Tibial nerve (tissue), 3 donors: Measurements from ENCODE around the gene SLC35A2.

Experiments used
- POLR2A ChIP-seq, 2 donors: fragments of 450-650 bp; IDR thresholded peaks; one replicate each; pipeline ENCODE4 v1.6.1; 2017; ENCODE audit warnings: antibody characterized with exemption in 2 of 2, mild to moderate bottlenecking in 2 of 2, moderate library complexity in 2 of 2
- TF ChIP-seq, protein P1 (sequence below), 5 experiments: fragments of 200-600 bp in 3 of 5; fragments of 450-650 bp in 2 of 5; sonication (generic) in 3 of 5; IDR thresholded peaks; one replicate each; pipeline ENCODE4 v1.5.1; 2016 to 2019; ENCODE audit warnings: antibody characterized with exemption in 5 of 5, mild to moderate bottlenecking in 3 of 5, moderate library complexity in 2 of 5

GRCh38 chrX:48910926-48911411 is 477 bp downstream of the SLC35A2 start:
- TF ChIP-seq, protein P1, sequence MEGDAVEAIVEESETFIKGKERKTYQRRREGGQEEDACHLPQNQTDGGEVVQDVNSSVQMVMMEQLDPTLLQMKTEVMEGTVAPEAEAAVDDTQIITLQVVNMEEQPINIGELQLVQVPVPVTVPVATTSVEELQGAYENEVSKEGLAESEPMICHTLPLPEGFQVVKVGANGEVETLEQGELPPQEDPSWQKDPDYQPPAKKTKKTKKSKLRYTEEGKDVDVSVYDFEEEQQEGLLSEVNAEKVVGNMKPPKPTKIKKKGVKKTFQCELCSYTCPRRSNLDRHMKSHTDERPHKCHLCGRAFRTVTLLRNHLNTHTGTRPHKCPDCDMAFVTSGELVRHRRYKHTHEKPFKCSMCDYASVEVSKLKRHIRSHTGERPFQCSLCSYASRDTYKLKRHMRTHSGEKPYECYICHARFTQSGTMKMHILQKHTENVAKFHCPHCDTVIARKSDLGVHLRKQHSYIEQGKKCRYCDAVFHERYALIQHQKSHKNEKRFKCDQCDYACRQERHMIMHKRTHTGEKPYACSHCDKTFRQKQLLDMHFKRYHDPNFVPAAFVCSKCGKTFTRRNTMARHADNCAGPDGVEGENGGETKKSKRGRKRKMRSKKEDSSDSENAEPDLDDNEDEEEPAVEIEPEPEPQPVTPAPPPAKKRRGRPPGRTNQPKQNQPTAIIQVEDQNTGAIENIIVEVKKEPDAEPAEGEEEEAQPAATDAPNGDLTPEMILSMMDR (IDR thresholded peaks at IDR 0.05) = no peak
- TF ChIP-seq POLR2A (IDR thresholded peaks at IDR 0.05) = no peak
